Omental fat pad (tissue), 4 donors: ENCODE measurements around the gene DLG2. TPM values are rescaled to one million over a fixed set of nuclear protein-coding genes. Genes with fewer than 3 reads are reported as not detected.

Experiments
- ATAC-seq: fragments of 150-250 bp; one replicate; pipeline ENCODE4 v1.9.1; 2016; ENCODE audit warnings: mild to moderate bottlenecking, moderate library complexity; ENCODE audit not compliant: low FRiP score
- DNase-seq: peaks from one replicate; pipeline ENCODE4 v3.0.0-alpha.2; 2019; ENCODE audit warnings: low spot score
- CTCF ChIP-seq, 3 donors: fragments of 450-650 bp; IDR thresholded peaks; one replicate each; pipeline ENCODE4 v1.5.1; 2016 to 2017; ENCODE audit warnings: antibody characterized with exemption in 3 of 3, mild to moderate bottlenecking in 3 of 3, moderate library complexity in 2 of 3
- total RNA-seq, 4 donors: library from RNA; depleted of rRNA; stranded (reverse); fragments of >200 nt; gene quantifications; one replicate each; pipeline ENCODE4 v1.1.0, GENCODE V29; 2016

The DLG2 gene
- total RNA-seq, 4 donors from 2014 or later = 4.8 to 13.2 (median 8.1) TPM

DNA sequence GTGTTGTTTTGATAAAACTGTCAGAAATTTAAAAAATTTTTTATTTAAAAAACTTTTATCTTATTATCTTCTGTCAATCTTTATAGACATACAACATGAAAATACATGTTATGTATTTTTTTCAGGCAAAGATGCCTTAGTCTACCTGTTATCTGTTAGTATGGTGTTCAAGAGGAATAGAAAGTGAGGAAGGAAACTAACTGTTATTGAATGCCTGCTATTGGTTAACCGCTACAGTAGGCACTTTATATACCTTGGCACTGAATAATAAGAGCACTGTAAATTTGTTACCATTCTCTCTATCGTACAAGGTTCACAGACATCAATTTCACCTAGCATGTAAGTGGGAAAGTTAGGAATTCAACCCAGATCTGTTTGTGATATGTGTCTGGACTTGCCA lies 2068.9 kb downstream of the DLG2 start:
- TF ChIP-seq CTCF (IDR thresholded peaks at IDR 0.05) = no peak
- no peak for DNase-seq
- ATAC-seq = no peak

GRCh38 chr11:83557653-83558052 lies 2069.5 kb downstream of the DLG2 start:
- TF ChIP-seq CTCF (IDR thresholded peaks at IDR 0.05) = no peak
- ATAC-seq = no peak

GRCh38 chr11:83554876-83555275 lies 2072.3 kb downstream of the DLG2 start:
- ATAC-seq (no peak), DNase-seq (no peak)
- TF ChIP-seq CTCF (IDR thresholded peaks at IDR 0.05) = no peak

More at GRCh38 chr11:83557653-83558052, 2069.5 kb downstream of the DLG2 start:
- no peak for DNase-seq

GRCh38 chr11:83549984-83550667 lies 2077.0 kb downstream of the DLG2 start:
- ATAC-seq (no peak), DNase-seq (no peak)
- no peak for TF ChIP-seq CTCF (IDR thresholded peaks at IDR 0.05)

DNA sequence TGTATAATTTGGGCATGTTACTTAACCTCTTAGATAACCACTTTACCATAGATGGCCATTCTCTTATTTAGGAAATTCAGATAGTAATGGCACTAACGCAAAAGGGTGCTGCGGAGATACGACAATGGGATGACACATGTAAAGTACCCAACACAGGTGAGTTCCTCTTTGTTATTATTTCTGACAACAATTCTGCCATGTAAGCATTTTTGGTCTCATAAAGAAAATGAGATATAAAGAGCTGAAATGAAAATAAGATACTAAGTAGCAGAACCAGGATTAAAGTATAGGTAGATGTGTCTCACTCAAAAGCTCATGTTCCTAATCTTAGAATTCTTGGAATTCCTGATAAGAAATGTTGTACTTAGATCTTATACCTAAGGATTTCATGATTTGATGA lies 2080.8 kb downstream of the DLG2 start:
- no peak for TF ChIP-seq CTCF (IDR thresholded peaks at IDR 0.05)
- no peak for DNase-seq
- ATAC-seq = no peak

- no peak for ATAC-seq
- no peak for TF ChIP-seq CTCF (IDR thresholded peaks at IDR 0.05)
- DNase-seq = no peak
These were observed 2081.5 kb downstream of the DLG2 start for GRCh38 chr11:83545494-83546260.

DNA sequence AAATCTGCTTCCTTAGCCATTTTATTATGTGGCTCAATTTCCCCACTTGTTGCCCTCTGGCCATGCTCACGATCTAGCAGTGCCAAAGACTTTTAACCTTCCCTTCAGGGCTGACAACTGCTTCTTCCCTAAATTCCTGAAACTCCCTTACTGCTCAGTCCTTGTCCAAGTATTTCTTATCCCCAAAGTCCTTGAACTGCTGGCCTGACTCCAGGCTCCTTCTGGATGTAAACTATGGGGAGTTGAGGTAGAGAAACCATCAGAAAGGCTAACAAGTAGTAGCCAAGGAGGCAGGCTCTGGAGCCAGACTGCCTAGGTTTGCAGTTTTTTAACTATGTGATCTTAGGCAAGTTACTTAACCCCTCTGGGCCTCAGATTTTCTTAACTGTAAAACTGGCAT lies 2082.3 kb downstream of the DLG2 start:
- DNase-seq (no peak), ATAC-seq (no peak)
- TF ChIP-seq CTCF (IDR thresholded peaks at IDR 0.05) = no peak
